Thyroid gland (tissue), 4 donors: Measurements from ENCODE around the gene B4GALNT3. TPM values are rescaled to one million over a fixed set of nuclear protein-coding genes. Genes with fewer than 3 reads are reported as not detected.
A peak's percentile ranks its signal among the peaks of the same experiment; 100 is the strongest.

Experiments
- DNase-seq, 2 donors: peaks; one replicate each; pipeline ENCODE4 v3.0.0-alpha.2; 2019
- H3K27ac ChIP-seq, 3 donors: fragments of 200-600 bp; sonication (generic); 1 replicate in 2 of 3; 2 replicates in 1 of 3; pipeline ENCODE4 v1.5.1; 2016 to 2019; ENCODE audit warnings: mild to moderate bottlenecking in 1 of 3, moderate library complexity in 1 of 3
- H3K27me3 ChIP-seq: fragments of 200-600 bp; sonication (generic); one replicate; pipeline ENCODE4 v1.5.1; 2019
- H3K36me3 ChIP-seq, 2 donors: fragments of 200-600 bp; sonication (generic); one replicate each; pipeline ENCODE4 v1.5.1; 2016 to 2019
- H3K4me1 ChIP-seq, 2 donors: fragments of 200-600 bp; sonication (generic); one replicate each; pipeline ENCODE4 v1.5.1; 2017 to 2019
- H3K4me3 ChIP-seq, 3 donors: fragments of 200-600 bp; sonication (generic); replicated peaks in 1 of 3; 1 replicate in 2 of 3; 2 replicates in 1 of 3; pipeline ENCODE4 v1.5.1; 2016; ENCODE audit warnings: mild to moderate bottlenecking in 1 of 3
- H3K9me3 ChIP-seq: fragments of 200-600 bp; sonication (generic); one replicate; pipeline ENCODE4 v1.5.1; 2017
- CTCF ChIP-seq, 6 experiments: fragments of 200-600 bp in 3 of 6; fragments of 450-650 bp in 3 of 6; sonication (generic) in 3 of 6; IDR thresholded peaks; one replicate each; pipeline ENCODE4 v1.5.1; 2016 to 2019; ENCODE audit warnings: antibody characterized with exemption in 6 of 6, mild to moderate bottlenecking in 2 of 6, inconsistent platforms in 1 of 6, moderate library complexity in 1 of 6
- POLR2A ChIP-seq, 2 donors: fragments of 450-650 bp; IDR thresholded peaks; one replicate each; pipeline ENCODE4 v1.6.1; 2017; ENCODE audit warnings: antibody characterized with exemption in 2 of 2, mild to moderate bottlenecking in 2 of 2, moderate library complexity in 1 of 2
- WGBS, 2 donors: methylation state at CpG; one replicate each; pipeline ENCODE4 v1.1.5; 2017; 5-methylcytosine and 5-hydroxymethylcytosine counted together
- intact Hi-C: fragments of 100-400 bp; cut with DNase I; formaldehyde crosslinking; loops from one replicate; pipeline ENCODE4 v1.15.1; 2023
- total RNA-seq, 4 donors: library from RNA; depleted of rRNA; stranded (reverse); fragments of >200 nt; gene quantifications; one replicate each; pipeline ENCODE4 v1.2.3, GENCODE V29; 2016

The B4GALNT3 gene
- total RNA-seq, 4 donors from 2014 or later, result 3.9 to 6.6 (median 5.6) TPM

- intact Hi-C loops, result no loop called here
- Histone ChIP-seq H3K36me3 (no peaks in the 10 kb centered on the region), H3K27me3 (no peaks in the 10 kb centered on the region), H3K9me3 (no peaks in the 10 kb centered on the region), H3K4me1 (peaks cover 14 to 21% of the 10 kb centered on the region in 2 donors), H3K4me3 (no peak overlapping the region), H3K27ac (peak overlapping the region; percentile 58 to 63 (median 62))
- WGBS, 2 donors, result 40 to 41% methylated on average over 8 of the region's 8 CpGs
- DNase-seq, result peak; percentile 84 to 88
- TF ChIP-seq CTCF (IDR thresholded peaks at IDR 0.05) (peak in 2 of 6 experiments; percentile 23 to 43), POLR2A (IDR thresholded peaks at IDR 0.05) (peak in 1 of 2 donors; percentile 63)
Measured at GRCh38 chr12:466039-466438, 6.3 kb downstream of the B4GALNT3 start.

GRCh38 chr12:466762-467161, 7.0 kb downstream of the B4GALNT3 start:
- no peak for DNase-seq
- WGBS, 2 donors, result 88 to 93% methylated on average over 5 of the region's 5 CpGs
- no peak for TF ChIP-seq POLR2A (IDR thresholded peaks at IDR 0.05)
- no peak for TF ChIP-seq CTCF (IDR thresholded peaks at IDR 0.05)
- no peak overlapping the region for H3K4me3 ChIP-seq
- intact Hi-C loops, result no loop called here
- H3K27ac ChIP-seq, result peak overlapping the region in 2 of 3 donors; percentile 58 to 62
- peaks cover 14 to 21% of the 10 kb centered on the region in 2 donors for H3K4me1 ChIP-seq
- H3K36me3 ChIP-seq, result no peaks in the 10 kb centered on the region
- H3K27me3 ChIP-seq, result no peaks in the 10 kb centered on the region
- no peaks in the 10 kb centered on the region for H3K9me3 ChIP-seq

- TF ChIP-seq POLR2A (IDR thresholded peaks at IDR 0.05) (no peak), CTCF (IDR thresholded peaks at IDR 0.05) (no peak)
- Histone ChIP-seq H3K4me1 (peaks cover 14 to 21% of the 10 kb centered on the region in 2 donors), H3K27ac (no peak overlapping the region), H3K4me3 (no peak overlapping the region), H3K27me3 (no peaks in the 10 kb centered on the region), H3K36me3 (no peaks in the 10 kb centered on the region), H3K9me3 (no peaks in the 10 kb centered on the region)
- WGBS, 2 donors, result 89 to 96% methylated on average over 6 of the region's 6 CpGs
- no peak for DNase-seq
- intact Hi-C loops, result no loop called here
Measured at GRCh38 chr12:467591-467990, 7.9 kb downstream of the B4GALNT3 start.

- no peak for DNase-seq
- Histone ChIP-seq H3K9me3 (no peaks in the 10 kb centered on the region), H3K4me3 (no peak overlapping the region), H3K36me3 (no peaks in the 10 kb centered on the region), H3K4me1 (peaks cover 14 to 21% of the 10 kb centered on the region in 2 donors), H3K27me3 (no peaks in the 10 kb centered on the region), H3K27ac (no peak overlapping the region)
- WGBS, 2 donors, result 69 to 75% methylated on average over 10 of the region's 10 CpGs
- TF ChIP-seq POLR2A (IDR thresholded peaks at IDR 0.05), result no peak
- TF ChIP-seq CTCF (IDR thresholded peaks at IDR 0.05), result no peak
- intact Hi-C loops, result no loop called here
Measured at GRCh38 chr12:468671-469389, 9.1 kb downstream of the B4GALNT3 start.

- intact Hi-C loops, result no loop called here
- Histone ChIP-seq H3K27me3 (no peaks in the 10 kb centered on the region), H3K27ac (no peak overlapping the region), H3K36me3 (no peaks in the 10 kb centered on the region), H3K9me3 (no peaks in the 10 kb centered on the region), H3K4me1 (peaks cover 13 to 15% of the 10 kb centered on the region in 2 donors), H3K4me3 (no peak overlapping the region)
- WGBS, 2 donors, result 77 to 82% methylated on average over 11 of the region's 11 CpGs
- no peak for TF ChIP-seq CTCF (IDR thresholded peaks at IDR 0.05)
- no peak for TF ChIP-seq POLR2A (IDR thresholded peaks at IDR 0.05)
- no peak for DNase-seq
Measured at GRCh38 chr12:470133-470532, 10.4 kb downstream of the B4GALNT3 start.
